Stimulated activated CD8-positive, alpha-beta memory T cell treated with anti-CD3 and anti-CD28 coated beads, Interleukin-4, amount 100 ng/mL, for 24 hours (primary cell): ENCODE data around the gene POLR1E.

Experiments used
- DNase-seq: peaks from one replicate; pipeline ENCODE4 v3.0.0-alpha.2; 2020; ENCODE audit warnings: low read depth

The POLR1E gene

GRCh38 chr9:37534901-37535300, 49.2 kb downstream of the POLR1E start:
- DNase-seq, result no peak

GRCh38 chr9:37538099-37538498, 52.4 kb downstream of the POLR1E start:
- DNase-seq, result no peak

- DNase-seq, result no peak
Observed at GRCh38 chr9:37539634-37540033, 53.9 kb downstream of the POLR1E start.

GRCh38 chr9:37540634-37541033, 54.9 kb downstream of the POLR1E start:
- DNase-seq, result no peak

GRCh38 chr9:37541465-37541864, 55.7 kb downstream of the POLR1E start:
- no peak for DNase-seq

GRCh38 chr9:37542488-37542887, 56.7 kb downstream of the POLR1E start:
- DNase-seq, result no peak

- no peak for DNase-seq
Observed at GRCh38 chr9:37542895-37543294, 57.1 kb downstream of the POLR1E start.

- no peak for DNase-seq
Observed at GRCh38 chr9:37543468-37543867, 57.7 kb downstream of the POLR1E start.

GRCh38 chr9:37547328-37547878, 61.7 kb downstream of the POLR1E start:
- DNase-seq, result no peak

- no peak for DNase-seq
Observed at GRCh38 chr9:37549527-37549926, 63.8 kb downstream of the POLR1E start.

GRCh38 chr9:37550781-37551180, 65.0 kb downstream of the POLR1E start:
- no peak for DNase-seq

- no peak for DNase-seq
Observed at GRCh38 chr9:37551468-37551867, 65.7 kb downstream of the POLR1E start.

- DNase-seq, result no peak
Observed at GRCh38 chr9:37551888-37552287, 66.1 kb downstream of the POLR1E start.
